HepG2 (cell line): ENCODE results near the gene PRSS36. TPM values are rescaled to one million over a fixed set of nuclear protein-coding genes. Genes with fewer than 3 reads are reported as not detected.
A peak's percentile ranks its signal among the peaks of the same experiment; 100 is the strongest.

Experiments used
- ATAC-seq: fragments of 200-7000 bp; cut with Tn5 transposase; 3 replicates; pipeline ENCODE4 v1.9.1; 2020; ENCODE audit warnings: mild to moderate bottlenecking, moderate library complexity
- BruUV-seq: library from RNA; stranded (reverse); fragments of 400-500 nt; replicated peaks from 2 replicates; lab custom pipeline; 2021; lab: Mats Ljungman, UMichigan
- CTCF ChIA-PET: fragments of 300-600 bp; formaldehyde crosslinking; extraction: SDS; loops from one replicate; lab custom pipeline; 2021; ENCODE audit warnings: low total read pairs, inconsistent platforms, low intra/inter-chr PET ratio; lab: Yijun Ruan, JAX
- POLR2A ChIA-PET: fragments of 350-600 bp; sonication (Branson Sonifier 250); formaldehyde crosslinking; loops from one replicate; lab custom pipeline; 2020; ENCODE audit warnings: antibody characterized with exemption, inconsistent platforms; lab: Yijun Ruan, JAX
- DNase-seq: peaks from one replicate; pipeline ENCODE4 v3.0.0-alpha.2; 2015; ENCODE audit warnings: low spot score
- FAIRE-seq: peaks from 3 replicates; lab custom pipeline; 2011; peaks lifted over from hg19 to GRCh38; lab: Jason Lieb, UNC
- H2AFZ ChIP-seq: one replicate; pipeline ENCODE4 v1.6.1; 2011; ENCODE audit warnings: low read length, inconsistent platforms
- H3K27ac ChIP-seq: fragments of 300-600 bp; 3 replicates; pipeline ENCODE4 v1.8.0; 2011; ENCODE audit warnings: mixed run types, mild to moderate bottlenecking, mixed read lengths, low read length, inconsistent platforms; ENCODE audit not compliant: insufficient read depth; ENCODE audit errors: extremely low read length
- H3K27me3 ChIP-seq, 2 experiments: fragments of 200-600 bp in 1 of 2; 2 replicates in 1 of 2; 3 replicates in 1 of 2; pipeline versions ENCODE4 v1.6.0 to v1.8.0; 2011; ENCODE audit warnings: low read length in 2 of 2, mild to moderate bottlenecking in 2 of 2, moderate library complexity in 2 of 2, inconsistent platforms in 1 of 2; ENCODE audit not compliant: insufficient read depth in 2 of 2, control insufficient read depth in 1 of 2
- H3K36me3 ChIP-seq, 2 experiments: fragments of 200-600 bp in 1 of 2; replicated peaks in 1 of 2; 2 replicates in 1 of 2; 3 replicates in 1 of 2; pipeline versions ENCODE4 v1.5.1 to v1.8.0; 2011; ENCODE audit warnings: low read length in 2 of 2, inconsistent platforms in 1 of 2; ENCODE audit not compliant: insufficient read depth in 2 of 2, control insufficient read depth in 1 of 2
- H3K4me1 ChIP-seq: 2 replicates; pipeline ENCODE4 v1.5.1; 2012; ENCODE audit warnings: low read length, inconsistent platforms; ENCODE audit not compliant: insufficient read depth
- H3K4me2 ChIP-seq: 2 replicates; pipeline ENCODE4 v1.6.0; 2011; ENCODE audit warnings: low read depth, low read length, inconsistent platforms
- H3K4me3 ChIP-seq, 3 experiments: fragments of 200-600 bp in 1 of 3; sonication (generic), shearing (Covaris generic) in 1 of 3; replicated peaks in 1 of 3; 2 replicates each; pipeline ENCODE4 v1.5.1; 2011 to 2016; ENCODE audit warnings: low read length in 3 of 3, inconsistent platforms in 2 of 3, low read depth in 2 of 3, mild to moderate bottlenecking in 2 of 3, control low read depth in 1 of 3, mixed read lengths in 1 of 3; ENCODE audit not compliant: insufficient read depth in 1 of 3
- H3K79me2 ChIP-seq: one replicate; pipeline ENCODE4 v1.6.1; 2011; ENCODE audit warnings: low read length, inconsistent platforms; ENCODE audit not compliant: insufficient read depth
- H3K9ac ChIP-seq: 2 replicates; pipeline ENCODE4 v1.6.0; 2011; ENCODE audit warnings: mild to moderate bottlenecking, low read depth, low read length, inconsistent platforms; ENCODE audit not compliant: insufficient read depth
- H3K9me3 ChIP-seq: 2 replicates; pipeline ENCODE4 v1.5.1; 2012; ENCODE audit warnings: mild to moderate bottlenecking, low read length
- H4K20me1 ChIP-seq: 2 replicates; pipeline ENCODE4 v1.6.0; 2011; ENCODE audit warnings: inconsistent platforms, mild to moderate bottlenecking, low read length, moderate library complexity; ENCODE audit not compliant: insufficient read depth
- IRF9 ChIP-seq: sonication (generic); formaldehyde crosslinking; IDR thresholded peaks from 2 replicates; pipeline ENCODE4 v1.8.0; 2022; ENCODE audit warnings: missing genetic modification reagents, mild to moderate bottlenecking, borderline replicate concordance
- NRL ChIP-seq: sonication (generic); formaldehyde crosslinking; IDR thresholded peaks from 2 replicates; pipeline ENCODE4 v1.5.0; 2020; ENCODE audit warnings: missing genetic modification reagents, mild to moderate bottlenecking, moderate library complexity, borderline replicate concordance
- THAP9 ChIP-seq: sonication (generic); formaldehyde crosslinking; IDR thresholded peaks from 2 replicates; pipeline ENCODE4; 2020; ENCODE audit warnings: missing genetic modification reagents, mild to moderate bottlenecking, borderline replicate concordance
- ZBTB40 ChIP-seq, 2 experiments: fragments of 450-650 bp in 1 of 2; sonication (generic) in 1 of 2; formaldehyde crosslinking in 1 of 2; IDR thresholded peaks; 2 replicates each; pipeline versions ENCODE4 v1.6.1 to v1.8.0; 2016 to 2022; ENCODE audit warnings: antibody characterized with exemption in 1 of 2, mild to moderate bottlenecking in 1 of 2, missing genetic modification reagents in 1 of 2
- ZNF230 ChIP-seq: sonication (generic); formaldehyde crosslinking; IDR thresholded peaks from 2 replicates; pipeline ENCODE4 v1.4.0; 2020; ENCODE audit warnings: mild to moderate bottlenecking, missing genetic modification reagents
- ZNF574 ChIP-seq: sonication (generic); formaldehyde crosslinking; IDR thresholded peaks from 2 replicates; pipeline ENCODE4 v1.4.0; 2020; ENCODE audit warnings: missing genetic modification reagents
- WGBS: methylation state at CpG from one replicate; pipeline ENCODE4 v1.1.6; 2017; ENCODE audit warnings: low lambda C conversion rate; 5-methylcytosine and 5-hydroxymethylcytosine counted together
- in situ Hi-C: cut with HindIII; loops from 2 replicates; pipeline ENCODE4 v1.10.0; 2017; ENCODE audit warnings: low pct_unique_long_range_greater_than_20kb; ENCODE audit not compliant: extremely low pct_ligation_motif_present
- intact Hi-C: fragments of 100-400 bp; cut with micrococcal nuclease; formaldehyde crosslinking; loops from one replicate; pipeline ENCODE4 v1.10.0; 2022; ENCODE audit not compliant: unreplicated experiment
- polyA plus RNA-seq, 8 experiments: library from polyadenylated mRNA; depleted of rRNA in 3 of 8; stranded (reverse) in 7 of 8; unstranded in 1 of 8; fragments of >200 nt; fragmentation: Illumina TruSeq in 4 of 8; extraction: Trizol in 4 of 8; gene quantifications; 2 replicates each; pipeline versions ENCODE4 v1.2.1 to v1.2.3, GENCODE V29; 2011 to 2016; ENCODE audit warnings: low read depth in 4 of 8, missing spikeins in 1 of 8, mixed read lengths in 1 of 8; ENCODE audit not compliant: insufficient read depth in 1 of 8
- total RNA-seq, 5 experiments: library from RNA; depleted of rRNA; stranded (reverse); fragments of >200 nt; fragmentation: Illumina TruSeq; extraction: Trizol; gene quantifications; 2 replicates each; pipeline ENCODE4 v1.2.3, GENCODE V29; 2016; ENCODE audit warnings: low read depth in 1 of 5

PRSS36 gene
- total and polyA plus RNA-seq, 2 of the 13 experiments (the other 11 are each of a cell fraction or from before 2014, with no cell fraction given): 1.5 to 2.1 TPM

GRCh38 chr16:31109622-31110021, 40.2 kb downstream of the PRSS36 start:
- Histone ChIP-seq H3K4me3 (peak overlapping the region in 2 of 3 experiments; percentile 94 to 100; a peak in 1 of 6 replicates), H2AFZ (no peak overlapping the region), H3K27ac (no peak overlapping the region), H4K20me1 (no peaks in the 10 kb centered on the region), H3K79me2 (peaks cover 12% of the 10 kb centered on the region), H3K27me3 (no peaks in the 10 kb centered on the region), H3K9ac (peak overlapping the region; percentile 90; the same call in 1 of the 2 replicates), H3K4me1 (peaks cover 56% of the 10 kb centered on the region), H3K36me3 (peaks cover 20 to 35% of the 10 kb centered on the region in 2 experiments), H3K9me3 (no peaks in the 10 kb centered on the region), H3K4me2 (0 out of 2 replicates have a peak overlapping the region, but pooled peaks have one; percentile 94)
- ATAC-seq (no peak), DNase-seq (no peak), FAIRE-seq (no peak)
- ChIA-PET CTCF (no interaction called here), POLR2A (interaction anchor here (3.7 kb wide), 1 partner anchor 8 kb away, joined by 17 read pairs; the partner anchor contains the start of gene KAT8)
- 93% methylated on average over 12 of the region's 12 CpGs for WGBS
- intact Hi-C loops: loop anchor here (5.0 kb wide), 1 partner anchor 48 kb away; no protein-coding TSS in a partner anchor
- in situ Hi-C loops: no loop called here
- BruUV-seq: no TSS peak
- TF ChIP-seq IRF9 (CRISPR knock-in tag) (no peak), THAP9 (peak; percentile 13; the same call in 1 of the 2 replicates), ZBTB40 (IDR thresholded peaks at IDR 0.05) (no peak), ZBTB40 (CRISPR knock-in tag; IDR thresholded peaks at IDR 0.05) (0 out of 2 replicates have a peak, but pooled peaks have one; percentile 23), ZNF230 (no peak), ZNF574 (CRISPR knock-in tag) (0 out of 2 replicates have a peak, but pooled peaks have one; percentile 14), NRL (CRISPR knock-in tag) (peak; percentile 44; the same call in 1 of the 2 replicates)
